GOT3 (cell line): ENCODE measurements around the gene SEPHS1.
"Not testable (repeated sequence)": the region's sequence is repeated elsewhere in the genome, so short reads cannot be mapped to it uniquely, and the experiment has no call there.

Experiments
- DNase-seq: peaks from one replicate; lab custom pipeline; 2025; ENCODE audit warnings: mixed read lengths; lab: John Stamatoyannopoulos, UW

Gene SEPHS1

DNA sequence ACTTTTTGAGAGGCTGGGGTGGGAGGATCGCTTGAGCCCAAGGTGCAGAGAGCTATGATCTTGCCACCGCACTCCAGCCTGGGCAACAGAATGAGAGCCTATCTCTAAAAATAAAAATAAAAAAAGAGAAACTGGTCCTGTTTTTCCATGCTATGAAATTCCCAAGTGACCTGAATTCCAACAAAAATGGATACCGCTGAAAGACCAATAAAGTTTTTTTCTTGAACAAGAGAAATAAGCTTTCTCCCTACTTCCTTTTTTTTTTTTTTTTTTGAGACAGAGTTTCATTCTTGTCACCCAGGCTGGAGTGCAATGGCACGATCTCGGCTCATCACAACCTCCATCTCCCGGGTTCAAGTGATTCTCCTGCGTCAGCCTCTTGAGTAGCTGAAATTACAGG, 12.5 kb upstream of the SEPHS1 start:
- DNase-seq, result no peak

GRCh38 chr10:13356392-13356791, 8.3 kb upstream of the SEPHS1 start:
- no peak for DNase-seq

DNA sequence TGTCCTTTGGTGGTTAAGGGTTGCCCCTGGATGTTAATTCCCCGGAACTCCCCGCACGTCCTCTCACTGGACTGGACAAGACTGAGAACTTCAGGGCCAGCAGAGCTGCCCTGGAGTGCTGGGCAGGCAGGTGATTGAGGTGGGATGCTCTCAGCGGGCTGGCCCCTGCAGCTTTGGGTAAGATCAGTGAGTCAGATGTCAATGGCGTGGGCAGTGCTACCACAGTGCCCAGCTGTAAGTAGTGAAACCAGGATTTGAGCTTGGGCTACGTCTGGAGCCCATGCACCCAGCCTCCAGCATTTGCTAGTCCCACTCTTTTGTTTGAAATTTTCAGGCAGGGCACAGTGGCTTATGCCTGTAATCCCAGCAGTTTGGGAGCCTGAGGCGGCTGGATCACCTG, 6.7 kb upstream of the SEPHS1 start:
- DNase-seq, result no peak

DNA sequence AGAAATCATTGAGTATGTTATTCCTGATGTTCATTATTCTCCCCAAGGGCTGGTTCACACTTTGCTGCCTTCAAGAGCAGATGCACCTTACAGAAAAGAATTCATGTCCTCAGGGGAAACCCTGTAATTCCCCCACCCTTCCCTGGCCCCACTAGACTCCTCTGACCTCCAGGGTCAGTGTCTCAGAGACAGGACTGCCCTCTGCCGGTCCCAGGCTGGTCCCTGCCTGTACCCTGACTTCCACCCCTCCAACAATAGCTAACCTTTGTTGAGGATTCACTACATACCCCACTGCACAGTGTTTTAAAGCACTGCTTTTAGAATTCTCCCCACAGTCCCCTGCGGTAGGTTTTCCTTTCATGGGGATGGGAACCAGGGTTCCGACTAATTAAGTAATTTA, 4.4 kb upstream of the SEPHS1 start:
- no peak for DNase-seq

GRCh38 chr10:13351340-13351915, 3.3 kb upstream of the SEPHS1 start:
- DNase-seq, result no peak

DNA sequence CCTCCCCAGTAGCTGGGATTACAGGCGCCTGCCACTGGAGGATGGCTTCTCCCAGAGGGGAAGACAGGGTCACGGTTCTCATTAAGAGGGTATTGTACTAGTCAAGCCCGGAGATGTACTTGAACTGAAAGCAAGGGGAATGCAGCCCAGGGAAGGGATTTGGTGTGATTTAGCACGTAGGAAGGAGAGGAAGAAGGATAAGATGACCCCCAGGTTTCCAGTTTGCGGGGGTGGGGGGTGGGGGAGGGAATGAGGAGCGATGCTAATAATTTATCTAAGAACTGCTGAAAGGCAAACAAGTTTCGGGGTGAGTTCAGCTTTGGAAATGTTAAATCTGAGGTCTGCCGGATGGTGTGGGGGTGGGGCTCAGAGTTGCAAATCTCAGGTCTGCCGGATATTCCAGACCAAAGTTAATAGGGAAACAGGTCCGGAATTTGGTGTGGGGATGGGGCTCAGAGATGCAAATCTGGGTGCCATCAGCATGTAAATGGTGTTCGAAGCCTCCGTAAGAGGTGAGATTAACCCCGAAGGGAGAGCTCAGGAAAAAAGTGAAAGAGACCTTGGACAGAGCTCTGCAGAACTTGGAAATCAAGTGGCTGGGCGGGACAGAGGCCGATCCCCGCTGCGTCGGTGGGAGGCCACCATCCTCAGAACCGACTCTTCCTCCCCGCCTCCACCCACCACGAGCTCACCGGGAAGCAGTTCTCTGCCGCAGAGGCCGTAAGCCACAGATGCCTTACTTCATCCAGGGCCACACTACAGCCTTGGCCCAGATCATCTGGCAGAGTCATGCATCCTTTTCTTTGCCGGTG, 1.6 kb upstream of the SEPHS1 start:
- DNase-seq, result no peak

- DNase-seq, result no peak
These were observed 465 bp downstream of the SEPHS1 start for GRCh38 chr10:13347500-13348156.

DNA sequence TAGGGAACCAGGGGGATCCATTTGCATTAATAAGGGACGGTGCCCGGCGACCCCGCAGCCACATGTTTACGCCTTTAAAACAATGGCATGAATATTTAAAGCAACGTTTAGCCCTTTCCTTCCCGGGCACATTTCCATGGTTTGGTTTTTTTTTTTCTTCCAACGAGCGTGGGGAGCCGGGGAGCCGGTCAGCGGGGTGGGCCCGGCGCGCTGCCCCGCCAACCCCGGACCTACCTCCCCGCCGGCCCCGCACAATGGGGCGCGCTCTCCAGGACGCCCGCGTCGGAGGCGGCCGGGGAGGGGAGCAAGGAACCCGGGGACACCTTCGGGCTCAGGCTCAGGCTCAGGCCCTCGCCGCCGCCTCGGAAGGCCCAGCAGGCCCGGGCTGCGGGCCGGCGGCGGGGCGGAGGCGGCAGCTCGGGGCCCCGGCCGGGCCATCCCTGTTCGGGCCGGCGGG, 1.0 kb downstream of the SEPHS1 start:
- no peak for DNase-seq

GRCh38 chr10:13346283-13347042, 1.6 kb downstream of the SEPHS1 start:
- DNase-seq, result no peak

- no peak for DNase-seq
These were observed 7.3 kb downstream of the SEPHS1 start for GRCh38 chr10:13340626-13341376.

GRCh38 chr10:13340068-13340467, 8.0 kb downstream of the SEPHS1 start:
- no peak for DNase-seq

DNA sequence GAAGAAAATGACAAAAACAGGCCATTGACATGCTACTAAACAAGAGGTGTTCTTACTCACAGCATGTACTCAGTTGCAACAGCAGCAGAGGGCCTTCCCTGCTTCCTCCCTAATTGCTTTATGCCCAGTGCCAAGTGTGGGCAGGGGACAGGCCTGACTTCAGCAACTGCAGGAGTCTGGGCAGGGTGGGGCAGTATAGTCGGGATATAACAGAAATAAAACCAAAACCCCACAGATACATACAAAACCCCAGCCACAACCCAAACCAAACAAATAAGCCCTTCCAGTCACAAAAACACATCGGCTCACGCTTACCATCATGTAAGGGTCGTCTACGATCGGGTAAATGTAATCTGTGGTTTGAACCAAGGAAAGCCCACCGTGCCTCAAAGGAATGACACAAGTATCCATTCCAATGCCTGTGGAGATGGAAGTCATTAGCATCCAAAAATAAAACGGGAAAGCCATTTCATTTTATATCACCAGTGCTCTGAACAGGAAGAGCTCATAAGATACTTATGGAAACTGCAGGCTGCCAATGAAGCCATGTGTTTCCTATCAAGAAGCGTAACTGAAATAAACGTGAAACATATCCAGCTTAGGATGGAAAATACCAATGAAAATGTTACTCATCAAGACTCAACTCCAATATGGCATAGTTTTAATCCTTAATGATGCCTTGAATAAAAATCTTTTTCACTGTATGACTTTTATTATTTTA, 9.5 kb downstream of the SEPHS1 start:
- DNase-seq, result no peak

DNA sequence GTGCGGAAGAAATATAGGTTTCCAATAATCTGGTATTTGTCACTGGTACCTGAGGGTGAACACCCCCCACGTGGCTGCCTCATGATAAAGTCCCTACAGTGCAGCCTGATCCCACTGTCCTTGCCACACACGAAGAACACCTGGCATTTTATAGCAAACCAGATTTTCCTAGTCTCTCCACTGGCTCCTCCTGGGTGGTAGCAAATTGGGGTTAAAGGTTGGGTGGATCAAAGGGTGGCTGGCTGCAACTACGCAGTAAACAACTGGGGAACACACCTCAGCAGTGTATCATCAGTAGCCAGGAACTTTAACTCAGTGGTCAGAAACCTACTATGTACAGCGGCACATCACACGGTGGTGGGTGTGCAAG, 10.3 kb downstream of the SEPHS1 start:
- DNase-seq, result no peak

DNA sequence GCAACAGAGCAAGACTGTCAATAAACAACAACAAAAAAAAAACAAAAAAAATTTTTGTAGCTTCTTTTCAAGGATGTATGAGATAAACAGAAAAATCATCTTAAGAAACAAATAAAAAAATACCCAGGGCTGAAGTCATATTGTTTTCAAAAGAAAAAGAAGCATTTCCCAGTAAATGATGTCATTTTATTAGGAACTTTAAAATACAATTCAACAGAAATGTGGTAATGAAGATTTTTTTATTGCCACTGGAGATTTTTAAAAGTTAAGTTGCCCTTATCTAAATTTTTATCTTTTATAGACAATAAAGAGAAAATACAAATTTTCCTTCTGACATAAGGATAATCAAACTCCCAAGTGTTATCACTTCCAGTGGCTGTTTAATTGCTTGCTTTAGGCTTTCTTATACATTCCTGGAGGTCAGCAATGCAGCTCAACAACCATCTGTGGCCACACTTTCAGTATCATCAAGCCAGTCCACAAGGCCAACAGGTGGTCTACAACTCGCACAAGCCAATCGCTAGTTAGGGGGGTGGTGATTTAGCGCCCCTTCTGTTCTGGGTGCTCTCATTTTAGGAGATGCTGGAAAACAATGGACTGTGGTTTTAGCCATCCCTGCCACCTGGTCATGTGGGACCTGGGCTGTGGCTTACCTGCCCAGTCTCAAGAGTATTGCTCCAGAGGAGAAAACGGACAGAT, 10.8 kb downstream of the SEPHS1 start:
- no peak for DNase-seq

DNA sequence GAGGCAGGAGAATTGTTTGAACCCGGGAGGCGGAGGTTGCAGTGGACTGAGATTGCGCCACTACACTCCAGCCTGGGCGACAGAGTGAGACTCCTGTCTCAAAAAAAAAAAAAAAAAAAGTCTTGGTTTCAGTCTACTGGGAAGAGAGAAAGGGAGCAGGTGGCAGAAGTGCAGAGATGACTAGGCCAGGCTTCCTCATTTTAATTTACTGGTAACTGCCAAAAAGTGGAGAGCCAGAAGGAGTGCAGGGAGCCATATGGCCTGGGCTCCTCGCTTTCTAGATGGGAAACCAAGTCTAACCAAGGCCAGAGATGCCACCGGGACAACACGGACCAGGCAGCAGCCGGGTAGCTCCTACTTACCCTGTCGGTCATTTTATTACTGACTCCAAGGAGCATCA, 12.2 kb downstream of the SEPHS1 start:
- DNase-seq, result no peak

GRCh38 chr10:13334556-13334955, 13.5 kb downstream of the SEPHS1 start:
- no peak for DNase-seq

- no peak for DNase-seq
These were observed 16.4 kb downstream of the SEPHS1 start for GRCh38 chr10:13331646-13332045.

DNA sequence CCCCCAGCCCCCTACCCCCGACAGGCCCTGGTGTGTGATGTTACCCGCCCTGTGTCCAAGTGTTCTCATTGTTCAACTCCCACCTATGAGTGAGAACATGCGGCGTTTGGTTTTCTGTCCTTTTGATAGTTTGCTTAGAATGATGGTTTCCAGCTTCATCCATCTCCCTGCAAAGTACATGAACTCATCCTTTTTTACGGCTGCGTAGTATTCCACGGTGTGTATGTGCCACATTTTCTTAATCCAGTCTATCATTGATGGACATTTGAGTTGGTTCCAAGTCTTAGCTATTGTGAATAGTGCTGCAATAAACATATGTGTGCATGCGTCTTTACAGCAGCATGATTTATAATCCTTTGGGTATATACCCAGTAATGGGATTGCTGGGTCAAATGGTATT, 17.1 kb downstream of the SEPHS1 start:
- not testable (repeated sequence) for DNase-seq

- DNase-seq, result no peak
These were observed 18.5 kb downstream of the SEPHS1 start for GRCh38 chr10:13329565-13329964.

DNA sequence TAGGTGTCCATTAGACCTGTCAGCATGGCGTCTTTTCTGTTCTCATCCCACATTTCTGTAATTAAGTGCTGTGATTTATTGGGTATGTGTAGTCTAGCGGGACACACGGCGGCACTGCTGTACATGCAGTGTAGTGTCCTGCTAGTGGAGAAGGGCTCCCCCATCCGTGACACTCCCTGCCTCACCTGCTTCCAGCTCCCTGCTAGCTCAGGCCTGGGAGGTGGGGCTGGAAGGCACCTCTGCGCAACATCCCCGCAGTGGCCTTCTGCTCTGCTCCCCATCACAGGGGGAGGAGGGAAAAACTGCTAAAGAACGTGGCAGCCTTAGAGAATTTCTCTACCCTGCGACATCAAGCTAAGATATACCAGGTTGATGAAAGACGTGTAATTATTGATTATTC, 19.5 kb downstream of the SEPHS1 start:
- DNase-seq, result no peak
